ENCODE data around the gene LCN12.
A peak's percentile ranks its signal among the peaks of the same experiment; 100 is the strongest.

Gene LCN12

DNA sequence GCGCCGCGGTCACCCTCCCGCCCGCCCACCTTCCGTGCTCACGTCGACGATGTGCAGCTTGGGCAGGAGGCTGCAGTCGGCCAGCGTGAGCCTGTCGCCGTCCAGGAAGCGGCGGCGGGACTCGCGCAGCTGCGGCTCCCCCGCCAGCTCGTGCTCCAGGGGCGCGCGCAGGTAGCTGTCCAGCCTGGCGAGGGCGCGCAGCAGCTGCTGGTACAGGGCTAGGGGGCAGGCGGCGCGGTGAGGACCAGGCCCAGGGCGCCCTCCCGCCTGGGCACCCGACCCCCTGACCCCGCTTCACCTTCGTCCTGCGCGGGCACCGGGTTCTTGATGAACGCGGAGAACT is 42.8 kb downstream of the LCN12 start:
- H3K4me3 ChIP-seq (ENCODE audit: low read depth, low read length) = no peak overlapping the region
- TF ChIP-seq, protein P1, sequence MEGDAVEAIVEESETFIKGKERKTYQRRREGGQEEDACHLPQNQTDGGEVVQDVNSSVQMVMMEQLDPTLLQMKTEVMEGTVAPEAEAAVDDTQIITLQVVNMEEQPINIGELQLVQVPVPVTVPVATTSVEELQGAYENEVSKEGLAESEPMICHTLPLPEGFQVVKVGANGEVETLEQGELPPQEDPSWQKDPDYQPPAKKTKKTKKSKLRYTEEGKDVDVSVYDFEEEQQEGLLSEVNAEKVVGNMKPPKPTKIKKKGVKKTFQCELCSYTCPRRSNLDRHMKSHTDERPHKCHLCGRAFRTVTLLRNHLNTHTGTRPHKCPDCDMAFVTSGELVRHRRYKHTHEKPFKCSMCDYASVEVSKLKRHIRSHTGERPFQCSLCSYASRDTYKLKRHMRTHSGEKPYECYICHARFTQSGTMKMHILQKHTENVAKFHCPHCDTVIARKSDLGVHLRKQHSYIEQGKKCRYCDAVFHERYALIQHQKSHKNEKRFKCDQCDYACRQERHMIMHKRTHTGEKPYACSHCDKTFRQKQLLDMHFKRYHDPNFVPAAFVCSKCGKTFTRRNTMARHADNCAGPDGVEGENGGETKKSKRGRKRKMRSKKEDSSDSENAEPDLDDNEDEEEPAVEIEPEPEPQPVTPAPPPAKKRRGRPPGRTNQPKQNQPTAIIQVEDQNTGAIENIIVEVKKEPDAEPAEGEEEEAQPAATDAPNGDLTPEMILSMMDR (conservative IDR thresholded peaks at IDR 0.05; ENCODE audit: low read depth, low read length) = no peak
- no peak for DNase-seq (ENCODE audit: low read depth)

GRCh38 chr9:136995362-136995761 is 43.3 kb downstream of the LCN12 start:
- no peak overlapping the region for H3K4me3 ChIP-seq (ENCODE audit: low read depth, low read length)
- no peak for DNase-seq (ENCODE audit: low read depth)
- TF ChIP-seq, protein P1 (conservative IDR thresholded peaks at IDR 0.05; ENCODE audit: low read depth, low read length) = no peak

DNA sequence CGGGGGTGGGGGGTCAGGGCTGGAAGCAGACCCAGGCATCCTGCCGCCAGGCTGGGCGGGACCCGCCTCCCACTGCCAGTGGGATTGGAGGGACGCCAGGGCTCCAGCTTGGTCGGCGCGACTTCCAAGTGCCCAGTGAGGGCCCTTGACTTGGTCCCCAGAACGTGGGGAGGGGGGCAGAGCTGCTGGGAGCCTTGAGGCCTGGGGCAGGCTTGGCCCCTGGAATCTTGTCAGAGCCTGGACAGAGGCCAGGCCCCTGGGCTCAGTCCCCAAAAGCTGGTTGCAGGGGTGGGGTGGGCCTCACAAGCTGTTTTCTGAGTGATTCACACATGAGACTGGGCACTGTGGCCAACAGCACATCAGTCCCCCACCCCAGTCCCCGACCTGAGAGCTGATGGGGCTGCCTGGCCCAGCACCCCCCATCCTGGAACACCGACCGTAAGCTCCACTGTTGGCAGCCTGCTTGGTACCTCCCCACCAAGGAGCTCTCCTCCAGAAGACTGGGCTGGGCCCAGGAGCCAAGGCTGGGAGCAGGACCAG is 43.8 kb downstream of the LCN12 start:
- peak overlapping the region; percentile 8 for H3K4me3 ChIP-seq (ENCODE audit: low read depth, low read length)
- no peak for DNase-seq (ENCODE audit: low read depth)
- TF ChIP-seq, protein P1 (conservative IDR thresholded peaks at IDR 0.05; ENCODE audit: low read depth, low read length) = no peak

- H3K4me3 ChIP-seq (ENCODE audit: low read depth, low read length) = peak within 1 kb of the TSS; percentile 8
- TF ChIP-seq, protein P1 (conservative IDR thresholded peaks at IDR 0.05; ENCODE audit: low read depth, low read length) = no peak
- no peak for DNase-seq (ENCODE audit: low read depth)
These were observed 44.6 kb downstream of the LCN12 start, which contains the start of gene CLIC3 for GRCh38 chr9:136996361-136997292. CLIC3 (minus strand) TSS chr9:136996568; CDS start chr9:136996543, 25 bp downstream.

DNA sequence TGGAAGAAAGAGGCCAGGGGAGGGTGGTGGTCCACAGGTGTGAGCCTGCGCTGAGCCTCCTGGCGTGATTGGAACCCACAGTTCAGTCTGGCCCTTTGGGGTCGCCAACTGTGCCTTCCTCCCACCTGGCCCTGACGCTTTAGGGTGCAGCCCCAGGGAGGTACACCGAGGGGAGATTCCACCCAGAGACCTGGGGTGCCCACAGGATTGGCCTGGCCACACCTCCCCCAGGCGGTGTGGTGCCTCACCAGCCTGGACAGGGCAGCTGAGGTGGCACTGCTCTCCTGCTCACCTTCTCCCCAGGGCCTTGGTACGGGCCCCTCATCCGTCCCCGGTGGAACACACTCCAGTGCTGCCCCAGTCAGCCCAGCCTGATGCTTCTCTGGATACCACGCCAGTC is 45.3 kb downstream of the LCN12 start:
- no peak for DNase-seq (ENCODE audit: low read depth)
- TF ChIP-seq, protein P1 (conservative IDR thresholded peaks at IDR 0.05; ENCODE audit: low read depth, low read length) = no peak
- no peak overlapping the region for H3K4me3 ChIP-seq (ENCODE audit: low read depth, low read length)

- peak; percentile 77 for DNase-seq (ENCODE audit: low read depth)
- H3K4me3 ChIP-seq (ENCODE audit: low read depth, low read length) = no peak overlapping the region
- TF ChIP-seq, protein P1 (conservative IDR thresholded peaks at IDR 0.05; ENCODE audit: low read depth, low read length) = peak; percentile 72
These were observed 45.8 kb downstream of the LCN12 start for GRCh38 chr9:136997830-136998234.

Measured in choroid plexus epithelial cell (primary cell).